ENCODE results near the gene ZNF750.

ZNF750 gene

DNA sequence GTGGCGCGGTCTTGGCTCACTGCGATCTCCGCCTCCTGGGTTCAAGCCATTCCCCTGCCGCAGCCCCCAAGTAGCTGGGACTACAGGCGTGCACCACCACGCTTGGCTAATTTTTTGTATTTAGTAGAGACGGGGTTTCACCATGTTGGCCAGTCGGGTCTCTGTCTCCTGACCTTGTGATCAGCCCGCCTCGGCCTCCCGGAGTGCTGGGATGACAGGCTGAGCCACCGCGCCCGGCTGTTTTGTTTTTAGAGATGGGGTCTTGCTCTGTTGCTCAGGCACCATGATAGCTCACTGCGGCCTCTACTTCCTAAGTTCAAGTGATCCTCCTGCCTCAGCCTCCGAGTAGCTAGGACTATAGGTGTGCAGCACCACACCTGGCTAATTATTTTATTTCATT lies 27.2 kb downstream of the ZNF750 start:
- H3K9me3 ChIP-seq (replicated peaks; ENCODE audit: insufficient read depth, low read length) = no peaks in the 10 kb centered on the region
- no peaks in the 10 kb centered on the region for H3F3A ChIP-seq (ENCODE audit: insufficient read depth, low read length)
- no peaks in the 10 kb centered on the region for H3K36me3 ChIP-seq (replicated peaks; ENCODE audit: insufficient read depth, low read length)
- H3K4me2 ChIP-seq (ENCODE audit: low read depth, low read length) = no peak overlapping the region
- H4K20me1 ChIP-seq (ENCODE audit: insufficient read depth, low read length) = no peaks in the 10 kb centered on the region
- H2AFZ ChIP-seq (ENCODE audit: low read length) = no peak overlapping the region
- no peak for TF ChIP-seq EZH2 (optimal IDR thresholded peaks at IDR 0.05; ENCODE audit: low read depth, low read length)
- no peak for TF ChIP-seq EZH2phosphoT487 (IDR thresholded peaks at IDR 0.05; ENCODE audit: low read length)
- TF ChIP-seq, protein P1, sequence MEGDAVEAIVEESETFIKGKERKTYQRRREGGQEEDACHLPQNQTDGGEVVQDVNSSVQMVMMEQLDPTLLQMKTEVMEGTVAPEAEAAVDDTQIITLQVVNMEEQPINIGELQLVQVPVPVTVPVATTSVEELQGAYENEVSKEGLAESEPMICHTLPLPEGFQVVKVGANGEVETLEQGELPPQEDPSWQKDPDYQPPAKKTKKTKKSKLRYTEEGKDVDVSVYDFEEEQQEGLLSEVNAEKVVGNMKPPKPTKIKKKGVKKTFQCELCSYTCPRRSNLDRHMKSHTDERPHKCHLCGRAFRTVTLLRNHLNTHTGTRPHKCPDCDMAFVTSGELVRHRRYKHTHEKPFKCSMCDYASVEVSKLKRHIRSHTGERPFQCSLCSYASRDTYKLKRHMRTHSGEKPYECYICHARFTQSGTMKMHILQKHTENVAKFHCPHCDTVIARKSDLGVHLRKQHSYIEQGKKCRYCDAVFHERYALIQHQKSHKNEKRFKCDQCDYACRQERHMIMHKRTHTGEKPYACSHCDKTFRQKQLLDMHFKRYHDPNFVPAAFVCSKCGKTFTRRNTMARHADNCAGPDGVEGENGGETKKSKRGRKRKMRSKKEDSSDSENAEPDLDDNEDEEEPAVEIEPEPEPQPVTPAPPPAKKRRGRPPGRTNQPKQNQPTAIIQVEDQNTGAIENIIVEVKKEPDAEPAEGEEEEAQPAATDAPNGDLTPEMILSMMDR (IDR thresholded peaks at IDR 0.05; ENCODE audit: low read length) = no peak
- no peak overlapping the region for H3K27ac ChIP-seq (ENCODE audit: low read length)
- no peaks in the 10 kb centered on the region for H3K9me2 ChIP-seq (replicated peaks; ENCODE audit: insufficient read depth, low read length)
- H3K79me2 ChIP-seq (ENCODE audit: low read length) = no peaks in the 10 kb centered on the region
- no peak overlapping the region for H3K9ac ChIP-seq (ENCODE audit: low read length)
- H3K4me3 ChIP-seq (ENCODE audit: low read length) = no peak overlapping the region
- no peaks in the 10 kb centered on the region for H3K4me1 ChIP-seq (ENCODE audit: low read length)
- H3K27me3 ChIP-seq (replicated peaks; ENCODE audit: insufficient read depth, low read length) = no peaks in the 10 kb centered on the region
- DNase-seq = no peak

DNA sequence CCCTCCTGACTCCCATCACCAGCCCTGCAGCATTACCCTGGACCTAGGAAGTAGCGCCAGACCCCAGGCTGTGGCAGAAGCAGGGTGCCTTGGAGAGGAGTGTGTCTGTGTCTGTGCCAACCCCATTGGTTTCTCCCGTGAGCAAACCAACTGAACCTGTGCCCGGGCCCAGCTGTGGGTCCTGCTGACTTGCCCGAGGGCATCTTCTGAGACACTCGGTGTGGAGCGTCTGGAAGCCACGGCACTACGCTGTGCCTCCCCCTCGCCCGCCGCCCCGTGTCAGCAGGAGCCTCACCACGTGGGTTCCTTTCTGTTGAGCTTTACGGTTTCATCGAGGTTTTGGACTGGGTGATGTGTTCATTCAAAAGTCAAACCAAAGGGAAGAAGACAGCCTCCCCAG lies 27.8 kb downstream of the ZNF750 start:
- Histone ChIP-seq H3K79me2 (ENCODE audit: low read length) (no peaks in the 10 kb centered on the region), H2AFZ (ENCODE audit: low read length) (no peak overlapping the region), H3F3A (ENCODE audit: insufficient read depth, low read length) (no peaks in the 10 kb centered on the region), H3K36me3 (replicated peaks; ENCODE audit: insufficient read depth, low read length) (no peaks in the 10 kb centered on the region), H3K27ac (ENCODE audit: low read length) (no peak overlapping the region), H4K20me1 (ENCODE audit: insufficient read depth, low read length) (no peaks in the 10 kb centered on the region), H3K4me1 (ENCODE audit: low read length) (no peaks in the 10 kb centered on the region), H3K27me3 (replicated peaks; ENCODE audit: insufficient read depth, low read length) (no peaks in the 10 kb centered on the region), H3K4me2 (ENCODE audit: low read depth, low read length) (no peak overlapping the region), H3K9me2 (replicated peaks; ENCODE audit: insufficient read depth, low read length) (no peaks in the 10 kb centered on the region), H3K9me3 (replicated peaks; ENCODE audit: insufficient read depth, low read length) (no peaks in the 10 kb centered on the region), H3K9ac (ENCODE audit: low read length) (no peak overlapping the region), H3K4me3 (ENCODE audit: low read length) (no peak overlapping the region)
- TF ChIP-seq EZH2phosphoT487 (IDR thresholded peaks at IDR 0.05; ENCODE audit: low read length) (no peak), EZH2 (optimal IDR thresholded peaks at IDR 0.05; ENCODE audit: low read depth, low read length) (no peak)
- TF ChIP-seq, protein P1 (IDR thresholded peaks at IDR 0.05; ENCODE audit: low read length) = no peak
- no peak for DNase-seq

DNA sequence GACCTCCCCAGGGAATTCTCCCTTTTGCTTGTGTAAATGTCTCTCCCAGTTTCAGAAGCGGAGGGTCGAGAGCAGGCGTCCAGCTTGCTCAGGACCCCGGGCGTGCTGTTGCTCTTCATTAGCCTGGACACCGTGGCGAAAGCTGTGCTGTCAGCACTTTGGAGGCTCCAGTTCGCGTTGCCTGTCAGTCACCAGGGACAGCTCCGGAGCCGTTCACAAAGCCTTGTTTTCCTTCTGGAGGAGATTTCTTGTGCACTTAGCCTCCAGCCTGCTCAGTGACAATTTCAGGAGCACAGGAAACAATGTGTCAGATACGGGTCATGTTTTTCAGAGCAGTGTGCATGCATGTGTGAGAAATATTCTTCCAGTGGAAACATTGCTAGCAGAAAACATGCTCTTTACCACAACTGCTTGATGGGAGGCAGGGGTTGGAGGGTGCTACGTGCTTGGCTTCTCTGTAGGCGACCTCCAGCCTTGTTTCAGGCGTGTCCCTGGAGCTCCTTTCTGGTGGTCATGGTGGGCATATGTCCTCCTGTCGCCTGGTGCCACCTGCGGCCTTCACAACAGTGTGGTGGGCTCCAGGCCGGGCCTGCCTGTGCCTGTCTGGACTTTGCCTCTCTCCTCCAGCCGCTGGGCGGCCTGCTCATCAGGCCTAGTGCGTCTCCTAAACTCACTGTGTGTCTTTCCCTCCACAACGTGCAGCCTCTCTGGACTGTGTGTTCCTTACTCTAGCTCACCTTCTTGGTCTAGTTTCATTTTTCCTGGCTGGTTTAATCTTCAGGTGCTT lies 29.0 kb downstream of the ZNF750 start:
- no peak for DNase-seq
- H3K9me3 ChIP-seq (replicated peaks; ENCODE audit: insufficient read depth, low read length) = no peaks in the 10 kb centered on the region
- H3K4me1 ChIP-seq (ENCODE audit: low read length) = no peaks in the 10 kb centered on the region
- no peaks in the 10 kb centered on the region for H3K79me2 ChIP-seq (ENCODE audit: low read length)
- no peak overlapping the region for H3K4me2 ChIP-seq (ENCODE audit: low read depth, low read length)
- TF ChIP-seq, protein P1 (IDR thresholded peaks at IDR 0.05; ENCODE audit: low read length) = no peak
- TF ChIP-seq EZH2 (optimal IDR thresholded peaks at IDR 0.05; ENCODE audit: low read depth, low read length) (no peak), EZH2phosphoT487 (IDR thresholded peaks at IDR 0.05; ENCODE audit: low read length) (no peak)
- H3K4me3 ChIP-seq (ENCODE audit: low read length) = no peak overlapping the region
- H3K9ac ChIP-seq (ENCODE audit: low read length) = no peak overlapping the region
- no peaks in the 10 kb centered on the region for H4K20me1 ChIP-seq (ENCODE audit: insufficient read depth, low read length)
- no peak overlapping the region for H3K27ac ChIP-seq (ENCODE audit: low read length)
- no peaks in the 10 kb centered on the region for H3K9me2 ChIP-seq (replicated peaks; ENCODE audit: insufficient read depth, low read length)
- no peaks in the 10 kb centered on the region for H3K36me3 ChIP-seq (replicated peaks; ENCODE audit: insufficient read depth, low read length)
- no peaks in the 10 kb centered on the region for H3K27me3 ChIP-seq (replicated peaks; ENCODE audit: insufficient read depth, low read length)
- H2AFZ ChIP-seq (ENCODE audit: low read length) = no peak overlapping the region
- H3F3A ChIP-seq (ENCODE audit: insufficient read depth, low read length) = no peaks in the 10 kb centered on the region

All from MM.1S (cell line).